GM12892 (cell line): ENCODE data around the gene SPATA32.
A peak's percentile ranks its signal among the peaks of the same experiment; 100 is the strongest.

ENCODE experiments used
- POLR2A ChIP-seq: IDR thresholded peaks from 2 replicates; pipeline ENCODE4 v1.6.1; 2011; ENCODE audit warnings: low read depth, low read length, control low read depth
- POLR2AphosphoS5 ChIP-seq: IDR thresholded peaks from 2 replicates; pipeline ENCODE4 v1.6.1; 2011; ENCODE audit warnings: low read depth, low read length, control low read depth

- TF ChIP-seq POLR2A, result no peak; the same call in 1 of the 2 replicates
- TF ChIP-seq POLR2AphosphoS5, result peak; percentile 43; the same call in 1 of the 2 replicates
These were observed 21.1 kb upstream of the SPATA32 start for GRCh38 chr17:45282683-45283644.
